ENCODE data around the gene SMIM20.

GRCh38 chr4:25926462-25926861 lies 12.4 kb downstream of the SMIM20 start:
- TF ChIP-seq CTCF (IDR thresholded peaks at IDR 0.05) (no peak), ZFX (IDR thresholded peaks at IDR 0.05; ENCODE audit: borderline replicate concordance) (no peak)

Measured in 22Rv1 (cell line).